ENCODE data around the gene AHCTF1. TPM values are rescaled to one million over a fixed set of nuclear protein-coding genes. Genes with fewer than 3 reads are reported as not detected.

AHCTF1 gene
- total RNA-seq, 1 experiment from 2014 or later = 46.4 TPM

GRCh38 chr1:246836209-246836966 lies 95.4 kb downstream of the AHCTF1 start:
- no peaks in the 10 kb centered on the region for H3K4me1 Mint-ChIP-seq
- CTCF ChIA-PET = no interaction called here
- TF ChIP-seq PRRX2 (CRISPR knock-in tag; IDR thresholded peaks at IDR 0.05) (no peak), GABPB1 (CRISPR knock-in tag; IDR thresholded peaks at IDR 0.05) (no peak), CREM (CRISPR knock-in tag; IDR thresholded peaks at IDR 0.05) (no peak), ZNF219 (CRISPR knock-in tag; IDR thresholded peaks at IDR 0.05; ENCODE audit: borderline replicate concordance) (no peak), JAZF1 (CRISPR knock-in tag; IDR thresholded peaks at IDR 0.05) (no peak), FOXJ3 (CRISPR knock-in tag; IDR thresholded peaks at IDR 0.05; ENCODE audit: borderline replicate concordance) (no peak), IRF2 (CRISPR knock-in tag; IDR thresholded peaks at IDR 0.05; ENCODE audit: borderline replicate concordance, low read depth) (no peak), ETV6 (CRISPR knock-in tag; IDR thresholded peaks at IDR 0.05) (no peak), OVOL2 (CRISPR knock-in tag; IDR thresholded peaks at IDR 0.05; ENCODE audit: borderline replicate concordance) (no peak)
- TF ChIP-seq, protein P1, sequence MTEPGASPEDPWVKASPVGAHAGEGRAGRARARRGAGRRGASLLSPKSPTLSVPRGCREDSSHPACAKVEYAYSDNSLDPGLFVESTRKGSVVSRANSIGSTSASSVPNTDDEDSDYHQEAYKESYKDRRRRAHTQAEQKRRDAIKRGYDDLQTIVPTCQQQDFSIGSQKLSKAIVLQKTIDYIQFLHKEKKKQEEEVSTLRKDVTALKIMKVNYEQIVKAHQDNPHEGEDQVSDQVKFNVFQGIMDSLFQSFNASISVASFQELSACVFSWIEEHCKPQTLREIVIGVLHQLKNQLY (CRISPR knock-in tag; IDR thresholded peaks at IDR 0.05) = no peak
- peaks cover 4% of the 10 kb centered on the region; the same call in 1 of the 2 replicates for H3K9me3 Mint-ChIP-seq
- H3K36me3 Mint-ChIP-seq = peaks cover 7% of the 10 kb centered on the region; the same call in 1 of the 2 replicates
- H3K27me3 Mint-ChIP-seq (ENCODE audit: low read depth) = no peaks in the 10 kb centered on the region
- H3K4me3 Mint-ChIP-seq = no peak overlapping the region
- no peak for ATAC-seq
- no peak for DNase-seq (ENCODE audit: low spot score)
- H3K27ac Mint-ChIP-seq = no peak overlapping the region
- POLR2A ChIA-PET = no interaction called here

DNA sequence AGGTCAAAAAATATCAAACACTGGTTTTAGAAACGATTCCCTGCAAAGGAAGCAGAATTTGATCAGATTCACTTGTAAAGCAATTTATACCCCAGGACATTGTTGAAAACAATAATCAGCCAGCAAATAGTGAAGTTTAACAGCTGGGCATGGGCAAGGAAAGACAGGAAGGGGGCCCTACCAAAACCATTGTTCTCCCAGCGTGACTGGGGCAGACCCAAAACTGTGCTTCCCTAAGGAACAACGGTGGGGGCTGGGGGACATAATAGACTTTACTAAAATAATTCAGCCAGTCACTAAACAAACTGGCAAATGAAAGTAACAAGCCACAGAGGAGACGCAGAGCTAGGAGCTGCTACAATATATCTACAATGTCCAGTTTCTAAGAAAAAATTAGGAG lies 100.2 kb downstream of the AHCTF1 start:
- Mint-ChIP-seq H3K4me1 (no peaks in the 10 kb centered on the region), H3K9me3 (peaks cover 30% of the 10 kb centered on the region), H3K27me3 (ENCODE audit: low read depth) (no peaks in the 10 kb centered on the region; the same call in 1 of the 2 replicates), H3K27ac (no peak overlapping the region), H3K36me3 (peaks cover 15% of the 10 kb centered on the region), H3K4me3 (no peak overlapping the region)
- DNase-seq (ENCODE audit: low spot score) = no peak
- no peak for ATAC-seq
- CTCF ChIA-PET = no interaction called here
- POLR2A ChIA-PET = no interaction called here
- TF ChIP-seq CREM (CRISPR knock-in tag; IDR thresholded peaks at IDR 0.05) (no peak), NR3C1 (CRISPR knock-in tag; conservative IDR thresholded peaks at IDR 0.05; ENCODE audit: low read depth) (no peak)

DNA sequence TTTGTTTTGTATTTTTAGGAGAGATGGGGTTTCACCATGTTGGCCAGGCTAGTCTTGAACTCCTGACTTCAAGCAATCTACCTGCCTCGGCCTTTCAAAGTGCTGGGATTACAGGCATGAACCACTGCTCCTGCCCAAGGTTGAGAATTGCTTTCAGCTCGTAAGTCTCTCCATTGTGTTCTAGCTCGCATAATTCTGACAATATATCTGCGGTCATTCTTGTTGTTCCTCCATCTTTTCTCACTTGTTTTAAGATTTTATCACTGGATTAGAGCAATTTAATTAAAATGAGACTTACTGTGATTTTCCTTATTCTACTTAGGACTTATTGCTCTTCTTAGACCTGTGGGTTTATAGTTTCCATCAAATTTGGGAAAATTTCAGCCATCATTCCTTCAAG lies 102.9 kb downstream of the AHCTF1 start:
- Mint-ChIP-seq H3K4me3 (no peak overlapping the region), H3K4me1 (no peaks in the 10 kb centered on the region), H3K9me3 (peaks cover 30% of the 10 kb centered on the region)

DNA sequence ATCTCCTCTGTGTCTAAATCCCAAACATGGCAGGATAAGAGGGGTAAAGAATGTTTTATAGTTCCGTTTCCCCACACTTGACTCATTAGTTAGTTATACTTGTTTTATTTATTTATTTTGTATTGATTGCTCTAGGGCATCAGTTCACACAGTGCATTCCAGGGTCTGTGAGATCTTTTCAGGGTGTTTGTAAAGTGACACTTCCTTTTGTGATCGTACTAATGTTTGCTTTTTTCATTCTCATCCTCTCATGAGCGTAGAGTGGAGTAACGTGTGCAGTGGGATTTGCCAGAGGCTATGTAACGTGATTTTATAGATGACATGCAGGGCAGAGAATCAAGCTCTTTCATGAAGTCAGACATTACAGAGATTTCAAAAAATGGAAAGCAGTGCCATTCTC lies 104.4 kb downstream of the AHCTF1 start:
- no peak overlapping the region for H3K27ac Mint-ChIP-seq
- no peak for DNase-seq (ENCODE audit: low spot score)
- CTCF ChIA-PET = no interaction called here
- no peak overlapping the region for H3K4me3 Mint-ChIP-seq
- H3K4me1 Mint-ChIP-seq = no peaks in the 10 kb centered on the region
- H3K9me3 Mint-ChIP-seq = peaks cover 26% of the 10 kb centered on the region
- peaks cover 15% of the 10 kb centered on the region for H3K36me3 Mint-ChIP-seq
- POLR2A ChIA-PET = no interaction called here
- ATAC-seq = no peak
- H3K27me3 Mint-ChIP-seq (ENCODE audit: low read depth) = no peaks in the 10 kb centered on the region; the same call in 1 of the 2 replicates
- TF ChIP-seq JUN (CRISPR knock-in tag; IDR thresholded peaks at IDR 0.05) (no peak), MYBL2 (CRISPR knock-in tag; IDR thresholded peaks at IDR 0.05) (no peak), PRRX2 (CRISPR knock-in tag; IDR thresholded peaks at IDR 0.05) (no peak), ERG (CRISPR knock-in tag; IDR thresholded peaks at IDR 0.05) (no peak), MXD4 (CRISPR knock-in tag; IDR thresholded peaks at IDR 0.05; ENCODE audit: borderline replicate concordance) (no peak), FOXP4 (CRISPR knock-in tag; IDR thresholded peaks at IDR 0.05) (no peak), ZBTB21 (CRISPR knock-in tag; IDR thresholded peaks at IDR 0.05; ENCODE audit: borderline replicate concordance) (no peak), AR (CRISPR knock-in tag; IDR thresholded peaks at IDR 0.05) (no peak)
- TF ChIP-seq, protein P2, sequence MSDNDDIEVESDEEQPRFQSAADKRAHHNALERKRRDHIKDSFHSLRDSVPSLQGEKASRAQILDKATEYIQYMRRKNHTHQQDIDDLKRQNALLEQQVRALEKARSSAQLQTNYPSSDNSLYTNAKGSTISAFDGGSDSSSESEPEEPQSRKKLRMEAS (CRISPR knock-in tag; IDR thresholded peaks at IDR 0.05) = no peak
- TF ChIP-seq, protein P3, sequence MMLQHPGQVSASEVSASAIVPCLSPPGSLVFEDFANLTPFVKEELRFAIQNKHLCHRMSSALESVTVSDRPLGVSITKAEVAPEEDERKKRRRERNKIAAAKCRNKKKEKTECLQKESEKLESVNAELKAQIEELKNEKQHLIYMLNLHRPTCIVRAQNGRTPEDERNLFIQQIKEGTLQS (CRISPR knock-in tag; conservative IDR thresholded peaks at IDR 0.05) = no peak

More for the DNA sequence above, 102.9 kb downstream of the AHCTF1 start:
- Mint-ChIP-seq H3K36me3 (peaks cover 15% of the 10 kb centered on the region), H3K27ac (no peak overlapping the region), H3K27me3 (ENCODE audit: low read depth) (no peaks in the 10 kb centered on the region; the same call in 1 of the 2 replicates)
- TF ChIP-seq ZNF317 (CRISPR knock-in tag; IDR thresholded peaks at IDR 0.05; ENCODE audit: borderline replicate concordance, low read depth) = peak; percentile 98
- no peak for TF ChIP-seq CREM (CRISPR knock-in tag; IDR thresholded peaks at IDR 0.05)
- TF ChIP-seq, protein P4, sequence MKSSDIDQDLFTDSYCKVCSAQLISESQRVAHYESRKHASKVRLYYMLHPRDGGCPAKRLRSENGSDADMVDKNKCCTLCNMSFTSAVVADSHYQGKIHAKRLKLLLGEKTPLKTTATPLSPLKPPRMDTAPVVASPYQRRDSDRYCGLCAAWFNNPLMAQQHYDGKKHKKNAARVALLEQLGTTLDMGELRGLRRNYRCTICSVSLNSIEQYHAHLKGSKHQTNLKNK (CRISPR knock-in tag; IDR thresholded peaks at IDR 0.05) = no peak
- ATAC-seq (no peak), DNase-seq (ENCODE audit: low spot score) (no peak)
- ChIA-PET CTCF (no interaction called here), POLR2A (no interaction called here)

All from WTC11 (cell line).